Common myeloid progenitor, CD34-positive (primary cell): ENCODE data around the gene KCNIP4.

Experiments
- CTCF ChIA-PET: fragments of 350-600 bp; sonication (Branson Sonifier 250); formaldehyde crosslinking; loops from one replicate; lab custom pipeline; 2021; ENCODE audit warnings: antibody characterized with exemption; lab: Charles Lee
- POLR2A ChIA-PET: fragments of 350-600 bp; sonication (Branson Sonifier 250); formaldehyde crosslinking; loops from one replicate; lab custom pipeline; 2021; ENCODE audit warnings: antibody characterized with exemption; lab: Charles Lee
- DNase-seq, 3 donors: peaks; one replicate each; pipeline versions ENCODE4 v3.0.0 to v3.0.0-alpha.2; 2013
- H3K27ac ChIP-seq, 2 experiments: 1 replicate in 1 of 2; 2 replicates in 1 of 2; pipeline ENCODE4 v1.7.0; 2013; ENCODE audit warnings: inconsistent platforms in 2 of 2, low read length in 2 of 2, mild to moderate bottlenecking in 2 of 2, low read depth in 1 of 2, moderate library complexity in 1 of 2; ENCODE audit not compliant: severe bottlenecking in 2 of 2, insufficient read depth in 1 of 2, poor library complexity in 1 of 2
- H3K27me3 ChIP-seq, 5 experiments: replicated peaks in 2 of 5; 1 replicate in 3 of 5; 2 replicates in 2 of 5; pipeline versions ENCODE4 v1.6.1 to v1.7.0; 2013; ENCODE audit warnings: low read length in 4 of 5, mild to moderate bottlenecking in 2 of 5, moderate library complexity in 2 of 5, inconsistent platforms in 1 of 5; ENCODE audit not compliant: insufficient read depth in 5 of 5, control insufficient read depth in 4 of 5
- H3K36me3 ChIP-seq, 4 experiments: 1 replicate in 2 of 4; 2 replicates in 2 of 4; pipeline versions ENCODE4 v1.6.1 to v1.7.0; 2013; ENCODE audit warnings: low read length in 3 of 4, control low read depth in 1 of 4, mild to moderate bottlenecking in 1 of 4; ENCODE audit not compliant: control insufficient read depth in 4 of 4, insufficient read depth in 4 of 4
- H3K4me1 ChIP-seq, 4 experiments: 1 replicate in 3 of 4; 2 replicates in 1 of 4; pipeline versions ENCODE4 v1.6.1 to v1.7.1; 2013; ENCODE audit warnings: low read length in 3 of 4, mild to moderate bottlenecking in 3 of 4, control low read depth in 1 of 4, inconsistent platforms in 1 of 4, moderate library complexity in 1 of 4; ENCODE audit not compliant: control insufficient read depth in 4 of 4, insufficient read depth in 4 of 4; ENCODE audit errors: control extremely low read depth in 1 of 4
- H3K4me3 ChIP-seq, 7 experiments: 1 replicate in 4 of 7; 2 replicates in 3 of 7; pipeline versions ENCODE4 v1.5.1 to v1.7.0; 2013; ENCODE audit warnings: mild to moderate bottlenecking in 7 of 7, low read length in 6 of 7, moderate library complexity in 6 of 7, inconsistent platforms in 2 of 7, low read depth in 2 of 7, control low read depth in 1 of 7; ENCODE audit not compliant: insufficient read depth in 4 of 7, control insufficient read depth in 1 of 7; ENCODE audit errors: extremely low read depth in 1 of 7
- H3K9me3 ChIP-seq, 5 experiments: 1 replicate in 4 of 5; 2 replicates in 1 of 5; pipeline versions ENCODE4 v1.6.1 to v1.7.1; 2013; ENCODE audit warnings: low read length in 4 of 5, mild to moderate bottlenecking in 2 of 5, inconsistent platforms in 1 of 5, low read depth in 1 of 5, moderate library complexity in 1 of 5; ENCODE audit not compliant: control insufficient read depth in 4 of 5, insufficient read depth in 2 of 5; ENCODE audit errors: control extremely low read depth in 1 of 5
- WGBS: methylation state at CpG from one replicate; pipeline ENCODE4 v1.1.5; 2013; ENCODE audit not compliant: insufficient coverage; 5-methylcytosine and 5-hydroxymethylcytosine counted together

Gene KCNIP4

GRCh38 chr4:21652508-21653231 is 295.9 kb downstream of the KCNIP4 start:
- ChIA-PET POLR2A (no interaction called here), CTCF (no interaction called here)
- WGBS = 100% methylated on average over 1 of the region's 3 CpGs
- no peak for DNase-seq
- H3K36me3 ChIP-seq = no peaks in the 10 kb centered on the region
- H3K4me3 ChIP-seq = no peak overlapping the region
- H3K27ac ChIP-seq = no peak overlapping the region
- no peaks in the 10 kb centered on the region for H3K27me3 ChIP-seq
- H3K9me3 ChIP-seq = no peaks in the 10 kb centered on the region
- no peaks in the 10 kb centered on the region for H3K4me1 ChIP-seq

- Histone ChIP-seq H3K27me3 (no peaks in the 10 kb centered on the region), H3K9me3 (no peaks in the 10 kb centered on the region), H3K36me3 (no peaks in the 10 kb centered on the region), H3K27ac (no peak overlapping the region), H3K4me1 (no peaks in the 10 kb centered on the region), H3K4me3 (no peak overlapping the region)
- DNase-seq = no peak
- POLR2A ChIA-PET = no interaction called here
- CTCF ChIA-PET = no interaction called here
- no CpG with 5 or more reads among the region's 2 CpGs for WGBS
Measured at GRCh38 chr4:21649391-21650090, 299.0 kb downstream of the KCNIP4 start.

- Histone ChIP-seq H3K36me3 (no peaks in the 10 kb centered on the region), H3K4me1 (no peaks in the 10 kb centered on the region), H3K4me3 (no peak overlapping the region), H3K27ac (no peak overlapping the region), H3K27me3 (no peaks in the 10 kb centered on the region), H3K9me3 (no peaks in the 10 kb centered on the region)
- no CpG with 5 or more reads among the region's 1 CpG for WGBS
- ChIA-PET CTCF (no interaction called here), POLR2A (no interaction called here)
- DNase-seq = no peak
Measured at GRCh38 chr4:21645776-21646175, 302.8 kb downstream of the KCNIP4 start.

- ChIA-PET CTCF (no interaction called here), POLR2A (no interaction called here)
- DNase-seq = no peak
- Histone ChIP-seq H3K36me3 (no peaks in the 10 kb centered on the region), H3K27me3 (no peaks in the 10 kb centered on the region), H3K4me1 (no peaks in the 10 kb centered on the region), H3K4me3 (no peak overlapping the region), H3K9me3 (no peaks in the 10 kb centered on the region), H3K27ac (no peak overlapping the region)
- 89% methylated on average over 2 of the region's 3 CpGs for WGBS
Measured at GRCh38 chr4:21641696-21642095, 306.9 kb downstream of the KCNIP4 start.

GRCh38 chr4:21638171-21638725 is 310.3 kb downstream of the KCNIP4 start:
- no peak for DNase-seq
- WGBS = 100% methylated on average over 1 of the region's 1 CpG
- no peaks in the 10 kb centered on the region for H3K4me1 ChIP-seq
- H3K27ac ChIP-seq = no peak overlapping the region
- ChIA-PET POLR2A (no interaction called here), CTCF (no interaction called here)
- H3K9me3 ChIP-seq = no peaks in the 10 kb centered on the region
- H3K36me3 ChIP-seq = no peaks in the 10 kb centered on the region
- H3K4me3 ChIP-seq = no peak overlapping the region
- H3K27me3 ChIP-seq = no peaks in the 10 kb centered on the region

DNA sequence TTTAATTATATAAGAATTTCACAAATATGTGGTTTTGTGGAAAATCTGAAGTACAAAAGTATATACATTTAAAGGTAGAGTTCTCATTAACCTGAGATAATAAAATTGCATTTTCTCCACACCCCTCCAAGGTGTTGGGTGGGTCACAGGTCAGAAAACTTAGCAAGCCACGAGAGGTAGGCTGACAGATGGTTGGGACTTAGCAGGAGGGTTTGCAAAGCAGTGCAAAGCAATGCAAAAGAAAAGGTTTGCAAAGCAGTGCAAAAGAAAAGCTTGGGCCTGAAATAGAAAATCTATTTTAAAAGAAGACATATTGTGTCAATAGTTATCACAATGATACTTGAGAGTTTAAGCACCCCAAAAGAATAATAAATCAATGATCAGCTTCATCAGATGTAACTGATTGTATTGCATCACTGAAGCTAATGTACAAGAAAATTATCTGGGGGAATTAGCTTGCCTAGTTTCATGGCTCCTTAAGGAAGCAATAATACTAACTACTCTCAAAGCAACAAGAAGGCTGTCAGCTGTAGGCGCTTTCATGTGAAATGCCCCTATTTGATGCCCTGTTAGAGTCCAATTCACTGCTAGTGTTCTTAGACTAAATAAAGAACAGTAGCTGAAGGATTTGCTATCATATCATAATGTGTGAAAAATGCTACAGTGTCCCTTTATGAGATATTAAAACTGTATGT is 319.5 kb downstream of the KCNIP4 start:
- H3K4me3 ChIP-seq = no peak overlapping the region
- H3K4me1 ChIP-seq = no peaks in the 10 kb centered on the region
- H3K27me3 ChIP-seq = no peaks in the 10 kb centered on the region
- POLR2A ChIA-PET = no interaction called here
- H3K36me3 ChIP-seq = no peaks in the 10 kb centered on the region
- CTCF ChIA-PET = interaction anchor here (1.0 kb wide), 1 partner anchor 19 kb away, joined by 3 read pairs; no protein-coding TSS in a partner anchor
- no peaks in the 10 kb centered on the region for H3K9me3 ChIP-seq
- no CpG with 5 or more reads among the region's 2 CpGs for WGBS
- H3K27ac ChIP-seq = no peak overlapping the region
- no peak for DNase-seq
